ENCODE data around the gene ATRAID. TPM values are rescaled to one million over a fixed set of nuclear protein-coding genes. Genes with fewer than 3 reads are reported as not detected.
A peak's percentile ranks its signal among the peaks of the same experiment; 100 is the strongest.

Gene ATRAID
- total RNA-seq, 1 donor from 2014 or later, result 101 TPM

DNA sequence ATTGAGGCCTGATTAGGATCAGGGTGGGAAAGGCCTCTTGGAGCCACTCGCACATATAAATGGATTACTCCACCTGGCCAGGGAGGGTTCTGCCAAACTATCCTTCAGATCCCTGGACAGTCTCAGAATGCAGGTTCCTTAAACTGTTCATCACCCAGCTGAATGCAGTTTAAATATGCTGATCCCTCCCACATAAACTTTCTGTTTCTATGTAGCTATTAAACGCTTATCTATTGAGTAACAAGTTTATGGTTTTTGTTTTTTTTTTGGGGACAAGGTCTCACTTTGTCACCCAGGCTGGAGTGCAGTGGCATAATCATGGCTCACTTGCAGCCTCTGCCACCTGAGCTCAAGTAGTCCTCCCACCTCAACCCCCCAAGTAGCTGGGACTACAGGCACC is 7.2 kb downstream of the ATRAID start:
- no peak for DNase-seq (ENCODE audit: low read depth)

DNA sequence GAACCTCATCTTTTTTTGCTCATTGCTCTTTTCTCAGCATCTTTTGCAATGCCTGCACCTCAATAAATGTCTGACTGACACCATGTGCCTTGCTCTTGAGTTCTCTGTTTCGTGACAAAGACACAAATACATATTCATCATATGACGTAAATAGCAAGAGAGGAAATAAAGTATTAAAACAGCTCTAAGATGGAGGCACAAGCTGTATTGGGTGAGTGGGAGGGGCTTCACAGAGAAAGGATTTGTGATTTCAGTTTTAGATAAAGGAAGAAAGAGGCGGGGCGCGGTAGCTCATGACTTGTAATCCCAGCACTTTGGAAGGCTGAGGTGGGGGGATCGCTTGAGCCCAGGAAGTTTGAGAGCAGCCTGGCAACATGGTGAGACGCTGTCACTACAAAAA is 8.2 kb downstream of the ATRAID start:
- DNase-seq (ENCODE audit: low read depth), result no peak

DNA sequence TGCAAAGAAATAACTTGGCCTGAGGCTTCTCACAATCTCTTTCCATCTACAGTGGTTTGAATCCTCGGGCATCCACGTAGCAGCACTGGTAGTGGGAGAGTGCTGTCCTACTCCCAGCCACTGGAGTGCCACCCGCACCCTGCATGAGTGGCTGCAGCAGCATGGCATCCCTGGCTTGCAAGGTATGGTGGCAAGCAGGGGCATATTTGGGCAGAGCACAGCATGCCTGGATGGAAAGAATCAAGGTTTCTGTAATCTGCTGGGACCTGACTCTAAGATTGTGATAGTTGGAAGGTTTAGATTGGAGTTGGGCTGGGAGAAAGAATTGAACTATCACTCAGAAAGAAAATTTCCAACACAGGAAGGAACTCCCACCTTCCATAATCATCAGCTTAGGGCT is 9.3 kb downstream of the ATRAID start:
- no peak for DNase-seq (ENCODE audit: low read depth)

DNA sequence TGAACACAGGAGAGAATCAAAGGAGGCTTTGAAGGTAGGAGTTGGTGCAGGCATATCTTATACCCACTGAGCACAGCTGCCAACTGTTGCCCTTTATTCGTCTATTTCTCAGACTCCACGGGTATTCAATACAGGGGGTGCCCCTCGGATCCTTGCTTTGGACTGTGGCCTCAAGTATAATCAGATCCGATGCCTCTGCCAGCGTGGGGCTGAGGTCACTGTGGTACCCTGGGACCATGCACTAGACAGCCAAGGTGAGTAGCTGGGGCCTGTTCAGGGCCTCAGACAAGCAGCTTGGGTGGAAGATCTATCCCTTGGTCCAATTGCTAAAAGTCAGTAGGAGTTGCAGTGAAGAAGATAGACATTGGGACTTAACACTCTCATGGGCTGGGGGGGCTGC is 10.6 kb downstream of the ATRAID start:
- DNase-seq (ENCODE audit: low read depth), result no peak

DNA sequence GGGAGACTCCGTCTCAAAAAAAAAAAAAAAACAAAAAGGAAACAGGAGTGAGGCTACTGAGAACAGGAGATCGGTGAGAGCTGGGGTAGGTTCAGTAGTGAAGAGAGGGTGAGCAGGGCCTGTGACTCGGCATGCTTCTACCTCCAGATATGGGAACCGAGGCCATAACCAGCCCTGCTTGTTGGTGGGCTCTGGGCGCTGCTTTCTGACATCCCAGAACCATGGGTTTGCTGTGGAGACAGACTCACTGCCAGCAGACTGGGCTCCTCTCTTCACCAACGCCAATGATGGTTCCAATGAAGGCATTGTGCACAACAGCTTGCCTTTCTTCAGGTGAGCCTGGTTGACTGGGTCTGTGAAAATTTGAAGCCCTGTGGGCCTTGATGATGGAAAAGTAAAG is 11.6 kb downstream of the ATRAID start:
- no peak for DNase-seq (ENCODE audit: low read depth)

DNA sequence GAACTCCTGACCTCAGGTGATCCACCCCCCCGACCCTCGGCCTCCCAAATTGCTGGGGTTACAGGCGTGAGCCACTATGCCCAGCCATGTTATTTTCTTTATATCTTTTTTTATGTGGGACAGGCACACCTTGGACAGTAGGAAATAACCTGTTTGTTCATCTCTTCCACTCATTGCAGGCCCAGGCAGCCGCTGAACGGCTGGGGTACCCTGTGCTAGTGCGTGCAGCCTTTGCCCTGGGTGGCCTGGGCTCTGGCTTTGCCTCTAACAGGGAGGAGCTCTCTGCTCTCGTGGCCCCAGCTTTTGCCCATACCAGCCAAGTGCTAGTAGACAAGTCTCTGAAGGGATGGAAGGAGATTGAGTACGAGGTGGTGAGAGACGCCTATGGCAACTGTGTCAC is 13.7 kb downstream of the ATRAID start:
- no peak for DNase-seq (ENCODE audit: low read depth)

DNA sequence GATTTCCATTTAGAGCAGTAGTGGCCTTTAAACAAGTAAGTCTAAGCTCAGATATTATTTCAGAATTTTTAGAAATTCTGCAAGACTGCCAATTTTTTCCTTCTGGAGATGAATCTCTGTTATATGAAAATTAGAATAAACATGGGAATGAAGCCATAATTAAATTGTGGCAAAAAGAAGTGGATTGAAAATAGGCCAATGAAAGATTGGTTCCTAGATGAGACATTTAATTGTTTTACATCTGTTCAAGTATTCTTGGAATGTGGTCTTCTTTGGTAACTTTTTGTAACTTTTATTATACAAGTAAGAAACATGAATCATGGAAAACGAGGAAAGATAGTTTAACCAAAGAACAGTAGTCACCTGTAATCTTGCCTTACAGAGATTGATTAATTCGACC is 15.7 kb downstream of the ATRAID start:
- no peak for DNase-seq (ENCODE audit: low read depth)

DNA sequence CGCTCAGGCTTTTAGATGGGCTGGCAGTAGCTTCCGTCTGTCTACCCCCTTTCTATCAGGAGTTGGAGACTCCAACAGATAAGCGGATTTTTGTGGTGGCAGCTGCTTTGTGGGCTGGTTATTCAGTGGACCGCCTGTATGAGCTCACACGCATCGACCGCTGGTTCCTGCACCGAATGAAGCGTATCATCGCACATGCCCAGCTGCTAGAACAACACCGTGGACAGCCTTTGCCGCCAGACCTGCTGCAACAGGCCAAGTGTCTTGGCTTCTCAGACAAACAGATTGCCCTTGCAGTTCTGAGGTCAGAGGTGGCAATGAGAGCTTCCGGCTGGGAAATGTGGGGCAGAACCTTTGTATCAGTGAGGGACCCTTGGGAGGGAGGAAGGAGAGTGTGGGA is 20.1 kb downstream of the ATRAID start:
- no peak for DNase-seq (ENCODE audit: low read depth)

DNA sequence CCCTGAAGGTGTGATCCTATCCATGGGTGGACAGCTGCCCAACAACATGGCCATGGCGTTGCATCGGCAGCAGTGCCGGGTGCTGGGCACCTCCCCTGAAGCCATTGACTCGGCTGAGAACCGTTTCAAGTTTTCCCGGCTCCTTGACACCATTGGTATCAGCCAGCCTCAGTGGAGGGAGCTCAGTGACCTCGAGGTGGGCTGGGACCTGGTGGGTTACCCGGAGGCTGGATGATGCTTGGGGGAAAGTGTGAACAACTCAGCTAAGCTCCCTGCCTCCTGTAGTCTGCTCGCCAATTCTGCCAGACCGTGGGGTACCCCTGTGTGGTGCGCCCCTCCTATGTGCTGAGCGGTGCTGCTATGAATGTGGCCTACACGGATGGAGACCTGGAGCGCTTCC is 21.5 kb downstream of the ATRAID start:
- DNase-seq (ENCODE audit: low read depth), result no peak

DNA sequence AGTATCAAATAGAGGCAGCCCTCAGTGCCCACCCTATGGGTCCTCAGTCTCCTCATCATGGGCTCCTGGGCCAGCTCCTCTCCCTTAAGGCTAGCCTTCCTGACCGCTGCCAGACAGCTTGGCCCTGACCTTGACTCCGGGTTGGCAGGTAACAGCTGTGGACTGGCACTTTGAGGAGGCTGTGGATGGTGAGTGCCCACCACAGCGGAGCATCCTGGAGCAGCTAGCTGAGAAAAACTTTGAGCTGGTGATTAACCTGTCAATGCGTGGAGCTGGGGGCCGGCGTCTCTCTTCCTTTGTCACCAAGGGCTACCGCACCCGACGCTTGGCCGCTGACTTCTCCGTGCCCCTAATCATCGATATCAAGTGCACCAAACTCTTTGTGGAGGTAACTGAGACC is 24.3 kb downstream of the ATRAID start:
- DNase-seq (ENCODE audit: low read depth), result no peak

DNA sequence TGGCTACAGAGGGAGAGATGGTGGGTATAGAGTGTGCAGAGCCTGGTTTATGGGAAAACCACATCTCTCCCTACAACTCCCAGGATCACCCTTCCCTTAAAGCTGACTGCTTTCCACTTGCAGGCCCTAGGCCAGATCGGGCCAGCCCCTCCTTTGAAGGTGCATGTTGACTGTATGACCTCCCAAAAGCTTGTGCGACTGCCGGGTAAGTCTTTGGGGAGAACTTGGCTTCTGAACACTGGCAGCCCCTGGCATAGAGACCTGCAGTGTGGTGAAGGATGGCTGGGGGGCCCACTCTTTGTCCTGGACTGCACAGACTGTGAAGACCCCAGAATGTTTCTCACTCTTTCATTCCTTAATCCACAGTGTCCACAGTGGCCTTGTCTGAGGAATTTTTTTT is 24.8 kb downstream of the ATRAID start:
- DNase-seq (ENCODE audit: low read depth), result no peak

DNA sequence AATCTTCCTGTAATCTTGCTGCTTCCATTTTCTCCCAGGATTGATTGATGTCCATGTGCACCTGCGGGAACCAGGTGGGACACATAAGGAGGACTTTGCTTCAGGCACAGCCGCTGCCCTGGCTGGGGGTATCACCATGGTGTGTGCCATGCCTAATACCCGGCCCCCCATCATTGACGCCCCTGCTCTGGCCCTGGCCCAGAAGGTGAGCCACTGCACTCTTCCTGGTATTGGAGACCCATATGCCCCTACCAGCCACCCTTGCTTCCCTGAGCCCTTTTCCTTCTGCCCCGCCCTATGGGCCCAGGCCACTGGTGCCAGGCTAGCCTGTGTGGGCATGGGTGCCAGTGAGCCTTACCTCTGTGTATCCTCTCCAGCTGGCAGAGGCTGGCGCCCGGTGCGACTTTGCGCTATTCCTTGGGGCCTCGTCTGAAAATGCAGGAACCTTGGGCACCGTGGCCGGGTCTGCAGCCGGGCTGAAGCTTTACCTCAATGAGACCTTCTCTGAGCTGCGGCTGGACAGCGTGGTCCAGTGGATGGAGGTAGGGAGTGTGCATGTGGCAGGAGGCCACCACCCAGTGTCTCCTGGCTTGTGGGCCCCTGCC is 25.6 kb downstream of the ATRAID start:
- no peak for DNase-seq (ENCODE audit: low read depth)

DNA sequence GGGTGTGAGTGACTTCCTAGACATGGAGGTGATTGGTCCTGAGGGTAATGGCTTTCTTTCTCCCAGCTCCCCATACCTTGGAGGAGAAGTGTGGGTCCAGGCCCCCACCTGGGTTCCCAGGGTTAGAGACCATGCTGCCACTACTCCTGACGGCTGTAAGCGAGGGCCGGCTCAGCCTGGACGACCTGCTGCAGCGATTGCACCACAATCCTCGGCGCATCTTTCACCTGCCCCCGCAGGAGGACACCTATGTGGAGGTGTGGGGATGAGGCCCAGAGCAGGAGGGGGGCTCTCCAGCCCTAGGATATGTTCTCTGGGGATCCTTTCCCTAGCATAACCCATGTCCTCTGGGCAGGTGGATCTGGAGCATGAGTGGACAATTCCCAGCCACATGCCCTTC is 27.1 kb downstream of the ATRAID start:
- DNase-seq (ENCODE audit: low read depth), result no peak

DNA sequence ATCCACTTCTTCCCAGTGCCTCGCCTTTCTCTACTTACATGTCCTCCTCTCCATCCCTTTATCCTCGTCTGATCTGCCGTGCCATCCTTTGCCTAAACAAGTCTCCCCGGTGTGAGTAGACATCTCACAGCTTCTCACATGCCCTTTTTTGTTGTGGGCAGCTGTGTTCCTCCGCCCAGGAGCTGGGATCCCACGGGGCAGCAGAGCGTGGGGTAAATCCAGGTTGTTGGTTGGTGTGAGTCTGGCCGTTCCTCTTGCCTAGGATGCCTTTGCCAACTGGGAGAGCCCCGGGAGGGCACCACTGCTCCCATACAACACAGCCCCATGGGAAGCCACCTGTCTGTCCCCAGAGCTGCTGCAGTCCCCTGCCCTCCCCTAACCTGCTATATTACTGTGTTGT is 28.6 kb downstream of the ATRAID start:
- no peak for DNase-seq (ENCODE audit: low read depth)

DNA sequence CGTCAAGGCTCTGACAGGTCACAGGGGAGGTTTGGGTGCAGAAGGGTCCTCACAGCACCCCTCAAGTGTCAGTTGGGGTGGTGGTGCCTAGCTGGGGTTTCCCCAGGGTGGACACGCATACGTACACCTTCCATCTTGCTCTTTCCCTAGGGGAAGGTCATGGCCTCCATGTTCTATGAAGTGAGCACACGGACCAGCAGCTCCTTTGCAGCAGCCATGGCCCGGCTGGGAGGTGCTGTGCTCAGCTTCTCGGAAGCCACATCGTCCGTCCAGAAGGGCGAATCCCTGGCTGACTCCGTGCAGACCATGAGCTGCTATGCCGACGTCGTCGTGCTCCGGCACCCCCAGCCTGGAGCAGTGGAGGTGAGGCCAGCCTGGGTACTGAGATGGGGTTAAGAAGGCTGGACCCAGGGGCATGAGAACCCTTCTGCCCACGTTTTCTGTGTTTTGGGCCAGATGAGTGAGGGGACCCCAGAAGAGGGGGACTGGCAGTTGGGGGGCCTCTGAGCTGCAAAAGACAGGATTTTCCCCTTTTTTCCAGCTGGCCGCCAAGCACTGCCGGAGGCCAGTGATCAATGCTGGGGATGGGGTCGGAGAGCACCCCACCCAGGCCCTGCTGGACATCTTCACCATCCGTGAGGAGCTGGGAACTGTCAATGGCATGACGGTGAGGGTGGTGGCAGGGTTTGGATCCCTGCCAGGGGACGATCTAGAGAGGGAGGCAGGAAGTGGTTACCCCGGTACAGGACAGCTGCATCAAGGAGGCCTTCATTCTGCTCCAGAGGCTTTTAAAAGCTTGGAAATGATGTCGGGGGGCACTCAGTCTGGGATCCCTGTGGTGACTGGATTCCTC is 30.1 kb downstream of the ATRAID start:
- no peak for DNase-seq (ENCODE audit: low read depth)

DNA sequence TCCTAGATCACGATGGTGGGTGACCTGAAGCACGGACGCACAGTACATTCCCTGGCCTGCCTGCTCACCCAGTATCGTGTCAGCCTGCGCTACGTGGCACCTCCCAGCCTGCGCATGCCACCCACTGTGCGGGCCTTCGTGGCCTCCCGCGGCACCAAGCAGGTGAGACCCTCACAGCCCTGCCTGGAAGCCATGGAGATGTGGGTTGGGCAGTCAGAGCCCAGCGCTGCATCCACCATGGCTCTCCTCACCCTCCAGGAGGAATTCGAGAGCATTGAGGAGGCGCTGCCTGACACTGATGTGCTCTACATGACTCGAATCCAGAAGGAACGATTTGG is 30.7 kb downstream of the ATRAID start:
- DNase-seq (ENCODE audit: low read depth), result no peak

DNA sequence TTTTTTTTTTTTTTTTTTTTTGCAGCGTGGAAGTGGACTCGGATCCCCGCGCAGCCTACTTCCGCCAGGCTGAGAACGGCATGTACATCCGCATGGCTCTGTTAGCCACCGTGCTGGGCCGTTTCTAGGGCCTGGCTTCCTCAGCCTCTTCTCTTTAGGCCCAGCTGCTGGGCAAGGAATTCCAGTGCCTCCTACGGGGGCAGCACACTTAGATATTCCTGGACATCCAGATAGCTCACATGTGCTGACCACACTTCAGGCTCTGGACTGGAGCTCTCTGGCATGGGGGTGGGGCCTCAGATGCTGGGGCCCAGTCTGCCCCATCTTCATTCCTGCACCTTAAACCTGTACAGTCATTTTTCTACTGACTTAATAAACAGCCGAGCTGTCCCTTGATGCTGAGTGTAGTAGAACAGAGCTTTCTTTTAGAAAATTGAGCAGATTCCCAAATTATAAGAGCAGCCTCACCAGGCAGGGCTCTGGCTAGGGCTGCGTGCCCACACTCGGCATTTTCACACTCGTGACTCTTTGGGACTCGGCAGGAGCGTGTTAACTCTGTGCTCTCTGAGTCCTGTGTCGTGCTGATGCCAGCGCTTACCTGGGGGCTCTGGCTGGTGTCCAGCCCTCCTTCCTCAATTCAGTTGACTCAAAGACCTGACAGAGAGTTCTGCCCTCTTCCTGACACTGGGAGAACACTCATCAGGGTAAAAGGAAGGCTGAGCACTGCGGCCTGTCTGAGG is 31.7 kb downstream of the ATRAID start:
- no peak for DNase-seq (ENCODE audit: low read depth)

DNA sequence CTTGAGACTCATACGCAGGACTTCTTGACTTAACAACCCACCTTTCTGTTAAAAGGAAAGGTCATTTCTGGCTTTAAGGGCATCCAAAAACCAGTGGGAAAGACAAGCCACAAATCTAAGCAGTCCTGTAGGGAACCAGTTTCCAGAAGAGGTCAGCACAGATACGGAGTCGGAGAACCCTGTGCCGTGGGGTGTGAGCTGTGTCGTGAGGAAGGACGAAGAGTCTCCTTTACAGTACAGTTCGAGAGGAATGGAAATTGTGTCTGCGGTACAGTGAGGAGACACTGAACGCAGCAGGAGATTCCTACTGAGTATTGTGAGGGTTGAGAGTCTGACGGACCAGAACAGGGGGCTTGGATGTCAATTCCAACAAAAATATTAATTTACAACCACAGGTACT is 33.3 kb downstream of the ATRAID start:
- DNase-seq (ENCODE audit: low read depth), result no peak

DNA sequence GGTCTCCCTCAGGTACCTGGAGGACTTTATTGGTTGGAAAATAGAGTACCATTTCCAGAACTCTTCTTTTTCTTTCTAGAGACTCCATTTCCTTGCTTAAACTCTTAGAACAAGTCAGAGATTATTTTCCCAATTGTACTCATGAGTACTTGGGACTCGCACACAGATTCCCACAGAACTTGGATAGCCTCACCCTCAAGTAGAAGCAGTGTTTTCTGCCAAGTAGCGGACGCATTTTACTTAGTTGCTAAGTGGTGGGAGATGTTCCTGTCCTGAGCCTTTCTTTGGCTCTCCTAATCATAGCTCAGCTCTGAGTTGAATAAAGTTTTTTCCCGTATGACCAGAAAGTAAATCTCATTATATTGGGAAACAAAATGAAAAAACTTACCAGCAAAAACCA is 33.8 kb downstream of the ATRAID start:
- DNase-seq (ENCODE audit: low read depth), result no peak

DNA sequence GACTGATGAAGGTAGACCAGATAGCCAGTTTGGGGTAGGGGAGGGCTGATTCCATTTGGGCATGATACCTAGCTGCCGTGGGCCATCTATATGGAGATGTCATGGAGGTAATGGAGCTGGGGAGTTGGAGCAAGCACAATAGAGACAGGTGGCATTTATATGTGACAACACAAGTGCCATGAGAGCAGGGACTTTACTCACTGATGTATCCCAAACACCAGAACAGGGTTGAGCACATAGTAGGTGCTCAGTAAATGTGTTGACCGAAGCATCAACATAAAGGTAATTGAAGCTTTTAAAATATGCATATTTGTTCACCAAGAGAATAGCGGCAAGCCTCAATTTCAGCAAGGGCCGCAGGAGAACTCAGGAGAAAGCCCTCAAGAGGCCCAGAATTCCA is 36.1 kb downstream of the ATRAID start:
- DNase-seq (ENCODE audit: low read depth), result no peak

DNA sequence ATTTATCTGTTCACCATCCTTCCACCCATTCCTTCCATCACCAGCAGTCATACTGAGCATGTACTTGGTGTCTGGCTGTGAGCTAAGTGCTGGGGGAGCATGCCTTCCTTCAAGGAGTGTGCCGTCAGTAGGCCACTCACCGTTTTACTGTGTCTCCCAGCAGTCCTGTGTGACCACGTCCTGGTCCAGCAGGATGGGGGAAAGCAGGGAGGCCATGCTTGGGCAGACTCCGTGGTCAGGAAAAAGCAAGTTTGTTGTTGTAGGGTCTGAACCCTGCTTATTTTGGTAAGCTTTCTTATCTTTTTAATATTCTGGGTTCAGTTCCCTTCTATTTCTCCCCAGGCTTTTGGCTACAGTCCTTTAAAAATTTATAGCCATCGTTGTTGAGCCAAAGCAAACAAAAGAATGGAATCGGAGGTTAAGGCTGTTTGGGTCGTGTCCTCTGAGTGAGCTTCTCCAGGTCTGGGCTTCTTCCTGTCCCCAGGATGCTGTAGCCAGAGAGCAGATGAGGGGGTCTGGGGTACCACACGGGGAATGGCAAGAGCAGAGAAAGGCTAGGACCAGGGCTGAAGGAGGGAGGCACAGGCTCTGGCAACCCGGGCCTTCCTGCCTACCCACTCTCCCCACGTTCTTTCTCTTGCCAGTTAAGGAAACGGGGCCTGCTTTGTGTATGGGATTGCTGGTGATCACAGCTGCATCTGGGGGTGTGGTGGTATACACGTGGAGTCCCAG is 37.5 kb downstream of the ATRAID start:
- DNase-seq (ENCODE audit: low read depth), result no peak

DNA sequence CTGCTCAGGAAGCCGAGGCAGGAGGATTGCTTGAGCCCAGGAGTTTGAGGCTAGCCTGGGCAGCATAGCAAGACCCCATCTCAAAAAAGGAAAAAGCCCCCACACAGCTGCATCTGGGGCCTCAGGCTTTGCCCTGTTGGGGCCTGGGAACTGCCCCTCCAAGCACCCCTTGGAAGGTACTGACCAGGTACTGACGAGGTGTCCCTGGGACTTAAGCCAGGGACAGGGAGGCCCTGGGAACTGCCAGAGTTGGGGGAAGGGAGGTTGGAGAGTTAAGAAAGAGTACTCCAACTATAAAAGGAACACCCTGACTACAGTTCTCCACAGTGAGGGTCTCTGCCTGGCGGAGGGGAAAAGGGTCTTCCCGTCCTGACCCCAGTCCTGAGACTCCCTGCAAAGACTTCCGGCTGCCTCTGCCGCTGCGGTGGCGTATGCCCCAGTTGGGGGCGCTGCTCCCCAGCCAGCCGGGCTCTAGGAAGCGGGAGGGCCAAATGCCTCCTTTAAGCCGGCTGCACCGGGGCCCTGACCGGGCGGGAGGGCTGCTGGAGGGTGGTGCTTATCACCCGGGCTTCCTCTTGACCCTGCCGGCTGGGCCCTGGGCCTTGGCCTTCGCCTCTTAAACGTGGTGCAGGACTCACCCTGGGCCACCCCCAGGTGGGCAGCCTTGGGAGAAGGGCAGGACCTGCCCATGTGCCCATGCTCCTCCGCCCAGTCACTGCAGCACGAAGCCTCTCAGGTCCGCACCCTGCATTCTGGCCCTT is 38.2 kb downstream of the ATRAID start:
- peak; percentile 15 for DNase-seq (ENCODE audit: low read depth)

All from renal cortical epithelial cell (primary cell).